Measurements from ENCODE around the gene AOPEP. TPM values are rescaled to one million over a fixed set of nuclear protein-coding genes. Genes with fewer than 3 reads are reported as not detected.

AOPEP gene
- polyA plus RNA-seq, 1 of the 3 experiments (the other 2 are of a cell fraction), result 54.6 TPM

DNA sequence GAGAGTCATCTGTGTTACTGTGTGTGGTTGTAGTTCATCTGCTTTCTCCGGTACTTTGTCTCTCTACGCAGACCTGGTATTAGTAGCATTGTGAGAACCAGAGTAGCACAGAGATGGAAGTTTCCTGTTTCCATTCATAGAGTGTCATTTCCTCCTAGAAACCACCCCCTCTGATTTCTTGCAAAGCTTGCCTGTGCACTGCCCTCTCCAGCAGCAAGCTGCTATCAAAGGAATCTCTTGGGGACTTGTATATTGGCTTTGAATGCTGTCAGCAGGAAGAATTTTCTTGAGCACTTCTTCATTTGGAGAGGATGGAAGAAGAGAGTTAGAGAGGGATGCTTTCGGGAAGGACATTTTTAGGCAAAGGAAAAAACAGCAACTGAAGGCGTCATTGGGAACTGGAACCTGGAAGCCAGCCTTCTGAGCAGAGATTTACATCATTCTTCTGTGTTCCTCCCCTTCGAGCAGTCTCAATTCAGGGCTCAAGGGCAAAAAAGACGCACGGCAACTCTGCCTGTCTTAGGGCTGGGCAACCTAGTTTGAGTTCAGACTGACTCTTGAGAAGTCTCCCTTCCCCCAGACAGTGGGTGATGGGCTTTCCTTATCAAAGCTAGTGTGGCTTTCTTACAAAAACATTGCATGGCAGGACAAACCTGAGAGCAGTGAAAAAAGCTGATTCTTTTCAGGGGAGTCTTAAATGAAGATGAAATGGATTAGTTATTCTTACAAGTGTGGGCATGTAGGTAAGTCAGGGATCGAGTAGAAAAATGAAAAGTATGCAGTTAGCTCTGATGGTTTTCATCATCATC, 226.3 kb downstream of the AOPEP start:
- H3K27me3 ChIP-seq (ENCODE audit: insufficient read depth), result no peaks in the 10 kb centered on the region
- H3K4me1 ChIP-seq (ENCODE audit: control insufficient read depth in 1 of 2, insufficient read depth in 2 of 2, low read depth in 1 of 2, low read length in 1 of 2), result peaks cover 22 to 28% of the 10 kb centered on the region in 2 experiments
- H3K9ac ChIP-seq, result no peak overlapping the region
- H3K4me3 ChIP-seq (ENCODE audit: low read depth in 2 of 2, low read length in 1 of 2), result no peak overlapping the region
- peaks cover 16 to 20% of the 10 kb centered on the region in 2 experiments for H3K36me3 ChIP-seq (replicated peaks in 1 of 2; ENCODE audit: control insufficient read depth in 1 of 2, insufficient read depth in 2 of 2, low read length in 1 of 2)
- H4K20me1 ChIP-seq (ENCODE audit: insufficient read depth), result no peaks in the 10 kb centered on the region
- peak overlapping the region in 1 of 2 experiments; percentile 83; a peak in 2 of 4 replicates for H3K27ac ChIP-seq (ENCODE audit: low read depth in 2 of 2, low read length in 1 of 2)
- CTCF ChIA-PET, result interaction anchor here (0.8 kb wide), 1 partner anchor 13 kb away, joined by 4 read pairs; no protein-coding TSS in a partner anchor
- H3K4me2 ChIP-seq, result peak overlapping the region; percentile 23; the same call in 1 of the 2 replicates
- TF ChIP-seq GATA2 (CRISPR knock-in tag; IDR thresholded peaks at IDR 0.05), result no peak
- TF ChIP-seq CHD2 (IDR thresholded peaks at IDR 0.05; ENCODE audit: low read length, partially characterized antibody), result no peak
- TF ChIP-seq GABPA (IDR thresholded peaks at IDR 0.05; ENCODE audit: low read depth), result no peak
- TF ChIP-seq, protein P1, sequence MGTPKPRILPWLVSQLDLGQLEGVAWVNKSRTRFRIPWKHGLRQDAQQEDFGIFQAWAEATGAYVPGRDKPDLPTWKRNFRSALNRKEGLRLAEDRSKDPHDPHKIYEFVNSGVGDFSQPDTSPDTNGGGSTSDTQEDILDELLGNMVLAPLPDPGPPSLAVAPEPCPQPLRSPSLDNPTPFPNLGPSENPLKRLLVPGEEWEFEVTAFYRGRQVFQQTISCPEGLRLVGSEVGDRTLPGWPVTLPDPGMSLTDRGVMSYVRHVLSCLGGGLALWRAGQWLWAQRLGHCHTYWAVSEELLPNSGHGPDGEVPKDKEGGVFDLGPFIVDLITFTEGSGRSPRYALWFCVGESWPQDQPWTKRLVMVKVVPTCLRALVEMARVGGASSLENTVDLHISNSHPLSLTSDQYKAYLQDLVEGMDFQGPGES (IDR thresholded peaks at IDR 0.05; ENCODE audit: low read depth, low read length), result no peak
- no peak for TF ChIP-seq POLR2AphosphoS5 (IDR thresholded peaks at IDR 0.05; ENCODE audit: low read depth, low read length)
- TF ChIP-seq FOXJ3 (CRISPR knock-in tag; IDR thresholded peaks at IDR 0.05), result no peak
- TF ChIP-seq, protein P2, sequence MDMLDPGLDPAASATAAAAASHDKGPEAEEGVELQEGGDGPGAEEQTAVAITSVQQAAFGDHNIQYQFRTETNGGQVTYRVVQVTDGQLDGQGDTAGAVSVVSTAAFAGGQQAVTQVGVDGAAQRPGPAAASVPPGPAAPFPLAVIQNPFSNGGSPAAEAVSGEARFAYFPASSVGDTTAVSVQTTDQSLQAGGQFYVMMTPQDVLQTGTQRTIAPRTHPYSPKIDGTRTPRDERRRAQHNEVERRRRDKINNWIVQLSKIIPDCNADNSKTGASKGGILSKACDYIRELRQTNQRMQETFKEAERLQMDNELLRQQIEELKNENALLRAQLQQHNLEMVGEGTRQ (IDR thresholded peaks at IDR 0.05; ENCODE audit: borderline replicate concordance, low read depth, low read length), result no peak
- no peak for TF ChIP-seq MEF2A (IDR thresholded peaks at IDR 0.05; ENCODE audit: borderline replicate concordance, low read depth)
- no peak for TF ChIP-seq TCF12 (IDR thresholded peaks at IDR 0.05)
- no peak for TF ChIP-seq TEAD4 (IDR thresholded peaks at IDR 0.05; ENCODE audit: borderline replicate concordance, insufficient read depth)
- TF ChIP-seq MXI1 (IDR thresholded peaks at IDR 0.05; ENCODE audit: low read depth, low read length), result no peak
- TF ChIP-seq NFIC (IDR thresholded peaks at IDR 0.05; ENCODE audit: borderline replicate concordance), result no peak
- H3K79me2 ChIP-seq (ENCODE audit: insufficient read depth), result no peaks in the 10 kb centered on the region; the same call in 1 of the 2 replicates
- no peaks in the 10 kb centered on the region for H3F3A ChIP-seq (replicated peaks; ENCODE audit: insufficient read depth)
- no peaks in the 10 kb centered on the region for H3K9me2 ChIP-seq
- H3K9me3 ChIP-seq, result no peaks in the 10 kb centered on the region
- no peak overlapping the region for H2AFZ ChIP-seq (ENCODE audit: low read depth)
- no peak for DNase-seq
- POLR2A ChIA-PET, result no interaction called here
- WGBS (ENCODE audit: low lambda C conversion rate), result 89% methylated on average over 8 of the region's 8 CpGs

DNA sequence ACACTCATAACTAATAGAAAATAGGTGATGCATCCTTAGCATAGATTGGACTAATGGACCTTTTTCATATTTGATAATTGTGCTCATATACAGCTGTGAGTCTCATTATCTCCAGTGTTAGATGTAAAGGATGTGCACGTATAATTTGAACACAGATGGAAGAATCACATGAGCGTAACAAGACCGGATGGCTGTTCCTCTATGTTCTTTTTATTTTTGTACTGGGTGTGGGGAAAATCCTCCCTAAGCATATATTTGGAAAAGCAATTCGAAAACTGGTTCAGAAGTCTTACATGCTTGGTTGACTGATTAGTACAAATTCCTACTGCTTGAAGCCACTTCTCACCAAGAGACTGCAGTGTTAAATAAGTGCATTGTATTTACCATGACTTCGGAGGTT, 230.2 kb downstream of the AOPEP start:
- Histone ChIP-seq H3K4me1 (ENCODE audit: control insufficient read depth in 1 of 2, insufficient read depth in 2 of 2, low read depth in 1 of 2, low read length in 1 of 2) (peaks cover 12 to 15% of the 10 kb centered on the region in 2 experiments), H3K4me2 (no peak overlapping the region), H3K27ac (ENCODE audit: low read depth in 2 of 2, low read length in 1 of 2) (no peak overlapping the region), H3K36me3 (replicated peaks in 1 of 2; ENCODE audit: control insufficient read depth in 1 of 2, insufficient read depth in 2 of 2, low read length in 1 of 2) (peaks cover 16 to 20% of the 10 kb centered on the region in 2 experiments), H3K79me2 (ENCODE audit: insufficient read depth) (no peaks in the 10 kb centered on the region; the same call in 1 of the 2 replicates), H2AFZ (ENCODE audit: low read depth) (no peak overlapping the region), H3K27me3 (ENCODE audit: insufficient read depth) (no peaks in the 10 kb centered on the region), H3K9me2 (no peaks in the 10 kb centered on the region), H3K9me3 (no peaks in the 10 kb centered on the region), H4K20me1 (ENCODE audit: insufficient read depth) (no peaks in the 10 kb centered on the region), H3F3A (replicated peaks; ENCODE audit: insufficient read depth) (no peaks in the 10 kb centered on the region), H3K9ac (no peak overlapping the region), H3K4me3 (ENCODE audit: low read depth in 2 of 2, low read length in 1 of 2) (no peak overlapping the region)
- ChIA-PET POLR2A (no interaction called here), CTCF (no interaction called here)
- no peak for TF ChIP-seq RAD21 (IDR thresholded peaks at IDR 0.05; ENCODE audit: low read length)
- no peak for TF ChIP-seq RCOR1 (IDR thresholded peaks at IDR 0.05; ENCODE audit: low read length)
- no peak for TF ChIP-seq MXI1 (IDR thresholded peaks at IDR 0.05; ENCODE audit: low read depth, low read length)
- no peak for TF ChIP-seq SMC3 (IDR thresholded peaks at IDR 0.05; ENCODE audit: low read depth, low read length)
- TF ChIP-seq FOSL2 (IDR thresholded peaks at IDR 0.05; ENCODE audit: borderline replicate concordance, low read depth), result no peak
- no peak for TF ChIP-seq NRF1 (IDR thresholded peaks at IDR 0.05; ENCODE audit: low read depth, low read length)
- no peak for TF ChIP-seq MEF2A (IDR thresholded peaks at IDR 0.05; ENCODE audit: borderline replicate concordance, low read depth)
- 93% methylated on average over 5 of the region's 5 CpGs for WGBS (ENCODE audit: low lambda C conversion rate)
- DNase-seq, result no peak
